Heart left ventricle (tissue), 16 donors: ENCODE results near the gene AIRE. TPM values are rescaled to one million over a fixed set of nuclear protein-coding genes. Genes with fewer than 3 reads are reported as not detected.

ENCODE experiments used
- ATAC-seq, 4 donors: fragments of 200-7000 bp; cut with Tn5 transposase; one replicate each; pipeline ENCODE4 v1.9.1; 2020 to 2022; ENCODE audit warnings: moderate library complexity in 4 of 4, mild to moderate bottlenecking in 3 of 4, moderate number of reproducible peaks in 1 of 4
- DNase-seq, 5 donors: peaks; one replicate each; pipeline ENCODE4 v3.0.0-alpha.2; 2020
- H3K27ac ChIP-seq, 12 donors: fragments of 200-600 bp; sonication (generic) in 4 of 12; one replicate each; pipeline versions ENCODE4 v1.5.0 to v1.8.0; 2016 to 2022; ENCODE audit warnings: mild to moderate bottlenecking in 2 of 12
- H3K27me3 ChIP-seq, 9 donors: fragments of 200-600 bp; sonication (generic) in 2 of 9; one replicate each; pipeline versions ENCODE4 v1.5.1 to v1.8.0; 2016 to 2022; ENCODE audit warnings: mild to moderate bottlenecking in 3 of 9
- H3K36me3 ChIP-seq, 9 donors: fragments of 200-600 bp; sonication (generic) in 2 of 9; one replicate each; pipeline versions ENCODE4 v1.5.0 to v1.8.0; 2018 to 2022; ENCODE audit warnings: mild to moderate bottlenecking in 2 of 9
- H3K4me1 ChIP-seq, 12 donors: fragments of 200-600 bp; sonication (generic) in 4 of 12; one replicate each; pipeline versions ENCODE4 v1.5.0 to v1.8.0; 2016 to 2022; ENCODE audit warnings: mild to moderate bottlenecking in 3 of 12
- H3K4me3 ChIP-seq, 12 donors: fragments of 200-600 bp; sonication (generic) in 4 of 12; one replicate each; pipeline versions ENCODE4 v1.5.0 to v1.8.0; 2017 to 2022; ENCODE audit warnings: mild to moderate bottlenecking in 9 of 12, moderate library complexity in 4 of 12
- H3K9me3 ChIP-seq, 12 donors: fragments of 200-600 bp; sonication (generic) in 4 of 12; one replicate each; pipeline versions ENCODE4 v1.5.0 to v1.8.0; 2016 to 2022; ENCODE audit warnings: mild to moderate bottlenecking in 1 of 12
- CTCF ChIP-seq, 12 donors: fragments of 200-600 bp; sonication (generic) in 4 of 12; IDR thresholded peaks; one replicate each; pipeline versions ENCODE4 v1.5.0 to v1.8.0; 2018 to 2022; ENCODE audit warnings: antibody characterized with exemption in 12 of 12, mild to moderate bottlenecking in 5 of 12
- POLR2A ChIP-seq, 2 donors: fragments of 450-650 bp; IDR thresholded peaks; one replicate each; pipeline ENCODE4 v1.6.1; 2017; ENCODE audit warnings: antibody characterized with exemption in 2 of 2, mild to moderate bottlenecking in 2 of 2, moderate library complexity in 2 of 2
- WGBS, 4 donors: extraction: QIAGEN DNeasy Blood & Tissue Kit in 2 of 4; methylation state at CpG; one replicate each; pipeline versions ENCODE4 v1.1.5 to v1.1.7; 2013 to 2018; 5-methylcytosine and 5-hydroxymethylcytosine counted together
- intact Hi-C, 10 donors: fragments of 100-400 bp; cut with DNase I; formaldehyde crosslinking; loops; one replicate each; pipeline versions ENCODE4 v1.11.1 to v1.14.2; 2022
- polyA plus RNA-seq, 2 donors: library from polyadenylated mRNA; stranded (reverse); fragments of 200-250 nt; gene quantifications; one replicate each; pipeline ENCODE4 v1.2.3, GENCODE V29; 2013
- total RNA-seq, 9 donors: library from RNA; depleted of rRNA in 2 of 9; stranded (reverse); fragments of >200 nt in 2 of 9; fragmentation: NEBNext Ultra II Directional in 3 of 9; extraction: Animal tissue kit (Norgen Biotek cat#: 25700) in 3 of 9; gene quantifications; one replicate each; pipeline versions ENCODE4 v1.1.0 to v1.2.4, GENCODE V29; 2016 to 2023
- donor health status: ischemic (EF 13 %, LVEDD 7.1; RV severe dilation, severe dysfunction).
- donor health status: healthy with polysubstance abuse.
- donor health status: DM: no; HTN: yes; CAD: no.
- donor health status: DM: no; HTN: no; CAD: no.
- donor health status: ischemic (EF 25% LVEDD 6.9; RV normal size, moderate dysfunction).
- donor health status: ischemic (EF 25% LVEDD 5.7; RV mildly dilated, moderate dysfunction).
- donor health status: healthy.
- donor health status: DM: yes; HTN: yes; CAD: no.
- donor health status: ischemic (EF 35%, LVEDD 5.7; RV mildly dilated, moderate dysfunction).
- donor health status: nonischemic (EF 11% LVEDD 7.7; RV severe dilation, severe dysfunction).
- donor health status: DM: yes; HTN: yes; CAD: no.
- donor health status: PGD.
- donor health status: ischemic (EF 29% LVEDD 5.4; RV normal size, mild dysfunction).
- donor health status: nonischemic (EF 23%, LVEDD 6.1; RV moderate dilation, normal function).

AIRE gene
- total and polyA plus RNA-seq, 11 donors, result 0.03 to 0.21 (median 0.16) TPM; not detected in 8

GRCh38 chr21:44319407-44320065, 33.9 kb downstream of the AIRE start:
- Histone ChIP-seq H3K27me3 (no peaks in the 10 kb centered on the region), H3K4me1 (no peaks in the 10 kb centered on the region), H3K36me3 (peaks cover 0 to 95% (median 60%) of the 10 kb centered on the region in 9 donors), H3K27ac (no peak overlapping the region), H3K9me3 (no peaks in the 10 kb centered on the region), H3K4me3 (no peak overlapping the region)
- no peak for TF ChIP-seq CTCF (IDR thresholded peaks at IDR 0.05)
- TF ChIP-seq POLR2A (IDR thresholded peaks at IDR 0.05), result no peak
- WGBS, 4 donors, result 94 to 96% (median 94%) methylated on average over 26 to 35 of the region's 35 CpGs
- ATAC-seq (no peak), DNase-seq (no peak)
- intact Hi-C loops, result loop anchor here in 3 of 10 donors (10.0 kb wide), 3 partner anchors 55 to 325 kb away; no protein-coding TSS in a partner anchor

GRCh38 chr21:44320847-44321246, 35.2 kb downstream of the AIRE start:
- Histone ChIP-seq H3K27me3 (no peaks in the 10 kb centered on the region), H3K4me3 (no peak overlapping the region), H3K36me3 (peaks cover 0 to 97% (median 66%) of the 10 kb centered on the region in 9 donors), H3K9me3 (no peaks in the 10 kb centered on the region), H3K27ac (no peak overlapping the region), H3K4me1 (no peaks in the 10 kb centered on the region)
- TF ChIP-seq CTCF (IDR thresholded peaks at IDR 0.05) (no peak), POLR2A (IDR thresholded peaks at IDR 0.05) (no peak)
- DNase-seq, result no peak
- no peak for ATAC-seq
- WGBS, 4 donors, result 95 to 100% (median 97%) methylated on average over 3 to 13 of the region's 13 CpGs
- intact Hi-C loops, result loop anchor here in 1 of 10 donors (10.0 kb wide), 1 partner anchor 64 kb away; no protein-coding TSS in a partner anchor

- no peak for ATAC-seq
- Histone ChIP-seq H3K4me3 (no peak overlapping the region), H3K4me1 (no peaks in the 10 kb centered on the region), H3K9me3 (no peaks in the 10 kb centered on the region), H3K27me3 (no peaks in the 10 kb centered on the region), H3K27ac (no peak overlapping the region), H3K36me3 (peaks cover 0 to 100% (median 71%) of the 10 kb centered on the region in 9 donors)
- WGBS, 4 donors, result 91 to 96% (median 93%) methylated on average over 11 to 23 of the region's 23 CpGs
- DNase-seq, result no peak
- TF ChIP-seq POLR2A (IDR thresholded peaks at IDR 0.05) (no peak), CTCF (IDR thresholded peaks at IDR 0.05) (no peak)
- intact Hi-C loops, result loop anchor here in 1 of 10 donors (10.0 kb wide), 1 partner anchor 63 kb away; no protein-coding TSS in a partner anchor
Observed at GRCh38 chr21:44321846-44322450, 36.3 kb downstream of the AIRE start.

- Histone ChIP-seq H3K36me3 (peaks cover 0 to 100% (median 67%) of the 10 kb centered on the region in 9 donors), H3K27me3 (no peaks in the 10 kb centered on the region), H3K4me1 (no peaks in the 10 kb centered on the region), H3K4me3 (no peak overlapping the region), H3K27ac (no peak overlapping the region), H3K9me3 (no peaks in the 10 kb centered on the region)
- TF ChIP-seq CTCF (IDR thresholded peaks at IDR 0.05) (no peak), POLR2A (IDR thresholded peaks at IDR 0.05) (no peak)
- 92 to 96% (median 94%) methylated on average over 28 to 38 of the region's 38 CpGs for WGBS, 4 donors
- ATAC-seq, result no peak
- DNase-seq, result no peak
- intact Hi-C loops, result loop anchor here in 1 of 10 donors (10.0 kb wide), 1 partner anchor 62 kb away; no protein-coding TSS in a partner anchor
Observed at GRCh38 chr21:44322621-44323325, 37.1 kb downstream of the AIRE start.
